H1 (cell line): ENCODE results near the gene OPHN1. TPM values are rescaled to one million over a fixed set of nuclear protein-coding genes. Genes with fewer than 3 reads are reported as not detected.

Experiments
- CTCF ChIA-PET: fragments of 300-600 bp; sonication (Branson Sonifier 250); formaldehyde crosslinking; loops from one replicate; lab custom pipeline; 2021; ENCODE audit not compliant: partially characterized antibody; lab: Charles Lee
- POLR2A ChIA-PET: fragments of 300-600 bp; sonication (Branson Sonifier 250); formaldehyde crosslinking; loops from one replicate; lab custom pipeline; 2021; ENCODE audit warnings: inconsistent platforms; ENCODE audit not compliant: partially characterized antibody; lab: Charles Lee
- DNase-seq, 2 experiments: peaks; one replicate each; pipeline versions ENCODE4 v3.0.0 to v3.0.0-alpha.2; 2010 to 2022; ENCODE audit warnings: low spot score in 2 of 2, low read depth in 1 of 2, mixed read lengths in 1 of 2
- FAIRE-seq: peaks from 2 replicates; lab custom pipeline; 2011; peaks lifted over from hg19 to GRCh38; lab: Jason Lieb, UNC
- H2AFZ ChIP-seq: 2 replicates; pipeline ENCODE4 v1.8.1; 2012; ENCODE audit warnings: low read length, inconsistent platforms
- H2AK5ac ChIP-seq: 2 replicates; pipeline ENCODE4 v1.6.1; 2013; ENCODE audit warnings: low read depth, low read length
- H2BK120ac ChIP-seq: replicated peaks from 2 replicates; pipeline ENCODE3; 2013; ENCODE audit warnings: low read depth, low read length, inconsistent platforms
- H2BK12ac ChIP-seq: 2 replicates; pipeline ENCODE4 v1.6.1; 2013; ENCODE audit warnings: low read depth, low read length
- H2BK15ac ChIP-seq: 2 replicates; pipeline ENCODE4 v1.6.1; 2013; ENCODE audit warnings: low read length
- H2BK20ac ChIP-seq: 2 replicates; pipeline ENCODE4 v1.6.1; 2013; ENCODE audit warnings: low read length
- H2BK5ac ChIP-seq: 2 replicates; pipeline ENCODE4 v1.6.1; 2013; ENCODE audit warnings: low read depth, low read length
- H3K14ac ChIP-seq: 2 replicates; pipeline ENCODE4 v1.6.1; 2013; ENCODE audit warnings: inconsistent platforms; ENCODE audit not compliant: insufficient read length
- H3K18ac ChIP-seq: 2 replicates; pipeline ENCODE4 v1.6.1; 2013; ENCODE audit warnings: low read length; ENCODE audit errors: extremely low read depth
- H3K23ac ChIP-seq: 2 replicates; pipeline ENCODE4 v1.6.1; 2013; ENCODE audit warnings: inconsistent platforms; ENCODE audit not compliant: insufficient read length
- H3K23me2 ChIP-seq: 2 replicates; pipeline ENCODE4 v1.6.1; 2013; ENCODE audit warnings: low read depth, low read length
- H3K27ac ChIP-seq: 2 replicates; pipeline ENCODE4 v1.6.1; 2011; ENCODE audit warnings: low read depth, low read length, inconsistent platforms
- H3K27me3 ChIP-seq, 4 experiments: replicated peaks in 1 of 4; 1 replicate in 1 of 4; 2 replicates in 3 of 4; pipeline versions ENCODE4 v1.6.1 to v1.8.1; 2011 to 2013; ENCODE audit warnings: low read length in 3 of 4, mild to moderate bottlenecking in 3 of 4, inconsistent platforms in 2 of 4, mixed read lengths in 2 of 4, moderate library complexity in 1 of 4; ENCODE audit not compliant: control insufficient read depth in 3 of 4, insufficient read depth in 3 of 4; ENCODE audit errors: extremely low read depth in 1 of 4
- H3K36me3 ChIP-seq, 4 experiments: 2 replicates each; pipeline versions ENCODE4 v1.6.1 to v1.8.1; 2011 to 2013; ENCODE audit warnings: mild to moderate bottlenecking in 4 of 4, low read length in 3 of 4, moderate library complexity in 2 of 4, control low read depth in 1 of 4, inconsistent platforms in 1 of 4; ENCODE audit not compliant: insufficient read depth in 4 of 4, control insufficient read depth in 2 of 4
- H3K4ac ChIP-seq: replicated peaks from 2 replicates; pipeline ENCODE3; 2013; ENCODE audit warnings: low read length, low read depth, mixed read lengths, inconsistent platforms; ENCODE audit not compliant: insufficient read length
- H3K4me1 ChIP-seq, 4 experiments: replicated peaks in 1 of 4; 1 replicate in 1 of 4; 2 replicates in 3 of 4; pipeline versions ENCODE4 v1.6.1 to v1.8.1; 2011 to 2013; ENCODE audit warnings: low read length in 3 of 4, inconsistent platforms in 2 of 4, mixed read lengths in 1 of 4; ENCODE audit not compliant: insufficient read depth in 4 of 4, control insufficient read depth in 3 of 4
- H3K4me2 ChIP-seq, 2 experiments: 2 replicates each; pipeline versions ENCODE4 v1.6.1 to v1.8.1; 2011 to 2013; ENCODE audit warnings: low read depth in 2 of 2, low read length in 2 of 2, control low read depth in 1 of 2, inconsistent platforms in 1 of 2, mild to moderate bottlenecking in 1 of 2; ENCODE audit not compliant: insufficient read depth in 1 of 2
- H3K4me3 ChIP-seq, 4 experiments: fragments of 200-600, 300-600 bp in 1 of 4; sonication (generic), shearing (Covaris generic), sonication (Bioruptor Twin) in 1 of 4; 2 replicates each; pipeline versions ENCODE4 v1.5.1 to v1.8.1; 2011 to 2016; ENCODE audit warnings: low read length in 4 of 4, low read depth in 3 of 4, control low read depth in 2 of 4, inconsistent platforms in 2 of 4, mild to moderate bottlenecking in 2 of 4, mixed read lengths in 1 of 4, moderate library complexity in 1 of 4; ENCODE audit not compliant: insufficient read depth in 2 of 4; ENCODE audit errors: extremely low read depth in 1 of 4
- H3K56ac ChIP-seq: replicated peaks from 2 replicates; pipeline ENCODE3; 2013; ENCODE audit warnings: low read depth, mild to moderate bottlenecking, mixed read lengths, low read length, inconsistent platforms; ENCODE audit not compliant: insufficient read length
- H3K79me1 ChIP-seq: 2 replicates; pipeline ENCODE4 v1.6.1; 2013; ENCODE audit warnings: low read depth, low read length, control low read depth
- H3K79me2 ChIP-seq, 2 experiments: 2 replicates each; pipeline versions ENCODE4 v1.6.1 to v1.8.1; 2012 to 2013; ENCODE audit warnings: low read length in 2 of 2, mild to moderate bottlenecking in 2 of 2, inconsistent platforms in 1 of 2; ENCODE audit not compliant: insufficient read depth in 2 of 2, control insufficient read depth in 1 of 2
- H3K9ac ChIP-seq, 4 experiments: replicated peaks in 1 of 4; 1 replicate in 1 of 4; 2 replicates in 3 of 4; pipeline versions ENCODE4 v1.6.1 to v1.8.1; 2011 to 2013; ENCODE audit warnings: low read depth in 3 of 4, low read length in 3 of 4, control low read depth in 2 of 4, mild to moderate bottlenecking in 2 of 4, moderate library complexity in 2 of 4, inconsistent platforms in 1 of 4; ENCODE audit errors: extremely low read depth in 1 of 4
- H3K9me3 ChIP-seq, 2 experiments: 2 replicates each; pipeline versions ENCODE4 v1.6.1 to v1.8.1; 2012 to 2013; ENCODE audit warnings: mild to moderate bottlenecking in 2 of 2, moderate library complexity in 2 of 2, control low read depth in 1 of 2, inconsistent platforms in 1 of 2, low read depth in 1 of 2, low read length in 1 of 2, mixed read lengths in 1 of 2; ENCODE audit not compliant: insufficient read depth in 2 of 2
- H4K20me1 ChIP-seq, 2 experiments: replicated peaks in 1 of 2; 2 replicates each; pipeline versions ENCODE3 to v1.8.1; 2011 to 2013; ENCODE audit warnings: inconsistent platforms in 2 of 2, low read length in 2 of 2, mild to moderate bottlenecking in 1 of 2; ENCODE audit not compliant: insufficient read depth in 2 of 2, control insufficient read depth in 1 of 2
- H4K5ac ChIP-seq: 2 replicates; pipeline ENCODE4 v1.6.1; 2013; ENCODE audit warnings: low read length, low read depth, mixed read lengths, inconsistent platforms; ENCODE audit not compliant: insufficient read length
- H4K8ac ChIP-seq: 2 replicates; pipeline ENCODE4 v1.8.0; 2013; ENCODE audit warnings: mild to moderate bottlenecking, moderate library complexity, low read length, inconsistent platforms; ENCODE audit not compliant: insufficient read depth; ENCODE audit errors: extremely low read depth
- H4K91ac ChIP-seq: replicated peaks from 2 replicates; pipeline ENCODE3; 2013; ENCODE audit warnings: low read length, mixed read lengths, inconsistent platforms; ENCODE audit not compliant: insufficient read length
- CREB1 ChIP-seq: IDR thresholded peaks from 2 replicates; pipeline ENCODE4 v1.6.1; 2012; ENCODE audit warnings: inconsistent platforms
- EP300 ChIP-seq, 2 experiments: IDR thresholded peaks; 1 replicate in 1 of 2; 2 replicates in 1 of 2; pipeline ENCODE4 v1.6.1; 2011 to 2012; ENCODE audit warnings: low read depth in 2 of 2, low read length in 2 of 2, mild to moderate bottlenecking in 2 of 2, borderline replicate concordance in 1 of 2, inconsistent platforms in 1 of 2, moderate library complexity in 1 of 2
- MAFK ChIP-seq: IDR thresholded peaks from 2 replicates; pipeline ENCODE4 v1.6.1; 2012; ENCODE audit warnings: low read depth, mild to moderate bottlenecking, improper control_type of control experiment, low read length
- RAD21 ChIP-seq, 2 experiments: IDR thresholded peaks in 1 of 2; conservative IDR thresholded peaks in 1 of 2; 2 replicates each; pipeline ENCODE4 v1.6.1; 2011; ENCODE audit warnings: low read depth in 2 of 2, low read length in 2 of 2, improper control_type of control experiment in 1 of 2, inconsistent platforms in 1 of 2, mild to moderate bottlenecking in 1 of 2, moderate library complexity in 1 of 2
- RFX5 ChIP-seq: IDR thresholded peaks from 2 replicates; pipeline ENCODE4 v1.6.1; 2011; ENCODE audit warnings: low read depth, low read length, improper control_type of control experiment, borderline replicate concordance
- SRF ChIP-seq: IDR thresholded peaks from 2 replicates; pipeline ENCODE4 v1.6.1; 2011; ENCODE audit warnings: mild to moderate bottlenecking, low read depth, low read length, moderate library complexity
- WGBS, 2 experiments: shearing (Covaris generic) in 1 of 2; methylation state at CpG; one replicate each; pipeline versions ENCODE4 v1.1.6 to v1.1.7; 2013 to 2015; ENCODE audit warnings: low lambda C conversion rate in 2 of 2, mixed read lengths in 2 of 2, inconsistent platforms in 1 of 2, low coverage in 1 of 2, missing lambda C conversion rate in 1 of 2; ENCODE audit not compliant: insufficient replicate concordance in 2 of 2, insufficient coverage in 1 of 2, insufficient read length in 1 of 2; ENCODE audit errors: extremely low coverage in 1 of 2, missing lambda C conversion rate in 1 of 2; 5-methylcytosine and 5-hydroxymethylcytosine counted together
- polyA plus RNA-seq, 7 experiments: library from polyadenylated mRNA; depleted of rRNA in 3 of 7; stranded (reverse) in 5 of 7; unstranded in 2 of 7; fragments of >200 nt in 5 of 7; fragments of 200-250 nt in 2 of 7; gene quantifications; 1 replicate in 5 of 7; 2 replicates in 1 of 7; 4 replicates in 1 of 7; pipeline versions ENCODE4 v1.2.1 to v1.2.3, GENCODE V29; 2011 to 2013; ENCODE audit warnings: missing spikeins in 2 of 7, mixed read lengths in 2 of 7
- total RNA-seq: library from RNA; stranded (reverse); fragmentation: NEBNext Ultra II Directional; extraction: Animal tissue kit (Norgen Biotek cat#: 25700); gene quantifications from 2 replicates; pipeline ENCODE4 v1.2.1, GENCODE V29; 2021
- TF ChIP-seq, protein P1 (sequence below): IDR thresholded peaks from 2 replicates; pipeline ENCODE4 v1.6.1; 2012; ENCODE audit warnings: inconsistent platforms
- TF ChIP-seq, protein P2 (sequence below): IDR thresholded peaks from 2 replicates; pipeline ENCODE4 v1.6.1; 2011; ENCODE audit warnings: low read length, improper control_type of control experiment
- TF ChIP-seq, protein P3 (sequence below), 3 experiments: IDR thresholded peaks; 1 replicate in 2 of 3; 2 replicates in 1 of 3; pipeline versions ENCODE4 v1.5.1 to v1.6.1; 2011; ENCODE audit warnings: low read length in 3 of 3, mild to moderate bottlenecking in 3 of 3, inconsistent platforms in 2 of 3, low read depth in 1 of 3, moderate library complexity in 1 of 3; ENCODE audit not compliant: insufficient read depth in 1 of 3; ENCODE audit errors: control extremely low read depth in 1 of 3

The OPHN1 gene
- total and polyA plus RNA-seq, 2 of the 8 experiments (the other 6 are each of a cell fraction or from before 2014, with no cell fraction given): 1.2 to 3.5 TPM

DNA sequence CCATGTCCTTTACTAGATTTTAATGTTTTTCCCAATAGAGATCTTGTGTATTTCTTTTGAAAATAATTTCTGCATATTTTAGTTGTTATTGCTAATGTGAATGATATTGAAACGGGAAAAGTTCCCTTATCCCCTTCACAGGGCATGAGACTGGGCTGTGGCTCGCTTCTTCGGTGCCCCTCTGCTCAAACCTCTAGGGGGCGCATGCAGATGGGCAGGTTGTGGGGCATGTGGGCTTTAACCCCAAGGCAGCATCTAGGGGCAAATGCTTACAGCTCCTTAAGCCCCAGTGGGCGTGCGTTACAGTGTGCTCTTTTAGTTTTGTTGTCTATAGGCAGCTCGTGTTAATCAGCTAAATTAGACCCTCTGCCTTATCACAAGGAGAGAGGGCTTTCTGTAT lies 194.7 kb downstream of the OPHN1 start:
- TF ChIP-seq, protein P1, sequence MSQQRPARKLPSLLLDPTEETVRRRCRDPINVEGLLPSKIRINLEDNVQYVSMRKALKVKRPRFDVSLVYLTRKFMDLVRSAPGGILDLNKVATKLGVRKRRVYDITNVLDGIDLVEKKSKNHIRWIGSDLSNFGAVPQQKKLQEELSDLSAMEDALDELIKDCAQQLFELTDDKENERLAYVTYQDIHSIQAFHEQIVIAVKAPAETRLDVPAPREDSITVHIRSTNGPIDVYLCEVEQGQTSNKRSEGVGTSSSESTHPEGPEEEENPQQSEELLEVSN: no peak
- no peak for TF ChIP-seq CREB1
- no peak for TF ChIP-seq RFX5
- peak; percentile 54 to 65 for TF ChIP-seq RAD21 (IDR thresholded peaks at IDR 0.05 in 1 of 2, conservative IDR thresholded peaks at IDR 0.05 in 1 of 2; ENCODE audit: low read depth in 2 of 2, low read length in 2 of 2)
- no peak for TF ChIP-seq MAFK
- TF ChIP-seq, protein P2, sequence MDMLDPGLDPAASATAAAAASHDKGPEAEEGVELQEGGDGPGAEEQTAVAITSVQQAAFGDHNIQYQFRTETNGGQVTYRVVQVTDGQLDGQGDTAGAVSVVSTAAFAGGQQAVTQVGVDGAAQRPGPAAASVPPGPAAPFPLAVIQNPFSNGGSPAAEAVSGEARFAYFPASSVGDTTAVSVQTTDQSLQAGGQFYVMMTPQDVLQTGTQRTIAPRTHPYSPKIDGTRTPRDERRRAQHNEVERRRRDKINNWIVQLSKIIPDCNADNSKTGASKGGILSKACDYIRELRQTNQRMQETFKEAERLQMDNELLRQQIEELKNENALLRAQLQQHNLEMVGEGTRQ: no peak
- TF ChIP-seq, protein P3, sequence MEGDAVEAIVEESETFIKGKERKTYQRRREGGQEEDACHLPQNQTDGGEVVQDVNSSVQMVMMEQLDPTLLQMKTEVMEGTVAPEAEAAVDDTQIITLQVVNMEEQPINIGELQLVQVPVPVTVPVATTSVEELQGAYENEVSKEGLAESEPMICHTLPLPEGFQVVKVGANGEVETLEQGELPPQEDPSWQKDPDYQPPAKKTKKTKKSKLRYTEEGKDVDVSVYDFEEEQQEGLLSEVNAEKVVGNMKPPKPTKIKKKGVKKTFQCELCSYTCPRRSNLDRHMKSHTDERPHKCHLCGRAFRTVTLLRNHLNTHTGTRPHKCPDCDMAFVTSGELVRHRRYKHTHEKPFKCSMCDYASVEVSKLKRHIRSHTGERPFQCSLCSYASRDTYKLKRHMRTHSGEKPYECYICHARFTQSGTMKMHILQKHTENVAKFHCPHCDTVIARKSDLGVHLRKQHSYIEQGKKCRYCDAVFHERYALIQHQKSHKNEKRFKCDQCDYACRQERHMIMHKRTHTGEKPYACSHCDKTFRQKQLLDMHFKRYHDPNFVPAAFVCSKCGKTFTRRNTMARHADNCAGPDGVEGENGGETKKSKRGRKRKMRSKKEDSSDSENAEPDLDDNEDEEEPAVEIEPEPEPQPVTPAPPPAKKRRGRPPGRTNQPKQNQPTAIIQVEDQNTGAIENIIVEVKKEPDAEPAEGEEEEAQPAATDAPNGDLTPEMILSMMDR (IDR thresholded peaks at IDR 0.05; ENCODE audit: control extremely low read depth in 1 of 3, insufficient read depth in 1 of 3, low read depth in 1 of 3, low read length in 3 of 3): peak; percentile 61 to 66 (median 62)
- no peak for TF ChIP-seq SRF
- no peak for TF ChIP-seq EP300 (IDR thresholded peaks at IDR 0.05; ENCODE audit: borderline replicate concordance in 1 of 2, low read depth in 2 of 2, low read length in 2 of 2)
- H4K20me1 ChIP-seq: no peaks in the 10 kb centered on the region
- 64% methylated on average over 7 of the region's 7 CpGs; no CpG with 5 or more reads in 1 of the 2 experiments for WGBS, 2 experiments
- H3K18ac ChIP-seq: no peak overlapping the region
- H4K5ac ChIP-seq: no peak overlapping the region
- H3K79me1 ChIP-seq: no peaks in the 10 kb centered on the region
- no peaks in the 10 kb centered on the region for H3K27me3 ChIP-seq
- DNase-seq: peak in 1 of 2 experiments; percentile 51
- no peaks in the 10 kb centered on the region for H3K79me2 ChIP-seq
- POLR2A ChIA-PET: no interaction called here
- no peaks in the 10 kb centered on the region for H3K9me3 ChIP-seq
- no peak overlapping the region for H3K4me3 ChIP-seq
- H2BK5ac ChIP-seq: no peak overlapping the region
- no peak overlapping the region for H2AFZ ChIP-seq
- no peak overlapping the region for H2BK12ac ChIP-seq
- peak; percentile 81 for FAIRE-seq
- no peak overlapping the region for H3K23ac ChIP-seq
- no peak overlapping the region for H3K4me2 ChIP-seq
- H2AK5ac ChIP-seq: no peak overlapping the region
- no peak overlapping the region for H3K4ac ChIP-seq
- H3K9ac ChIP-seq: no peak overlapping the region
- no peak overlapping the region for H3K14ac ChIP-seq
- H3K27ac ChIP-seq: no peak overlapping the region
- no peak overlapping the region for H2BK15ac ChIP-seq
- H3K4me1 ChIP-seq: peaks cover 0 to 3% (median 2%) of the 10 kb centered on the region in 4 experiments; a peak in 2 of 7 replicates
- H2BK20ac ChIP-seq: no peak overlapping the region
- H3K23me2 ChIP-seq: no peaks in the 10 kb centered on the region
- H4K8ac ChIP-seq: no peak overlapping the region
- no peaks in the 10 kb centered on the region for H3K36me3 ChIP-seq
- H2BK120ac ChIP-seq: no peak overlapping the region
- no peak overlapping the region for H3K56ac ChIP-seq
- no peak overlapping the region for H4K91ac ChIP-seq
- CTCF ChIA-PET: interaction anchor here (0.8 to 1.9 kb wide), 8 partner anchors 11 to 472 kb away, joined by 3 to 7 read pairs (median 3); no protein-coding TSS in a partner anchor
